DMS79 (cell line): ENCODE results near the gene ATR.
"Not testable (repeated sequence)": the region's sequence is repeated elsewhere in the genome, so short reads cannot be mapped to it uniquely, and the experiment has no call there.

Source experiments
- DNase-seq: peaks from one replicate; lab custom pipeline; 2025; lab: John Stamatoyannopoulos, UW

The ATR gene

GRCh38 chr3:142447852-142448823 lies 130.4 kb downstream of the ATR start, which contains the start of gene XRN1:
Gene XRN1 (minus strand): TSS chr3:142448037. CDS start chr3:142447944, 93 bp downstream.
- DNase-seq: peak; percentile 77

- no peak for DNase-seq
Observed at GRCh38 chr3:142447301-142447851, 131.2 kb downstream of the ATR start.

GRCh38 chr3:142445816-142446254 lies 132.7 kb downstream of the ATR start:
- DNase-seq: no peak

- no peak for DNase-seq
Observed at GRCh38 chr3:142444343-142444742, 134.2 kb downstream of the ATR start.

GRCh38 chr3:142443060-142443459 lies 135.5 kb downstream of the ATR start:
- DNase-seq: not testable (repeated sequence)

GRCh38 chr3:142439499-142440220 lies 138.9 kb downstream of the ATR start:
- DNase-seq: not testable (repeated sequence)

- DNase-seq: not testable (repeated sequence)
Observed at GRCh38 chr3:142438096-142438495, 140.4 kb downstream of the ATR start.

GRCh38 chr3:142436951-142437585 lies 141.5 kb downstream of the ATR start:
- no peak for DNase-seq

GRCh38 chr3:142434503-142434902 lies 144.0 kb downstream of the ATR start:
- no peak for DNase-seq

GRCh38 chr3:142433110-142433509 lies 145.4 kb downstream of the ATR start:
- no peak for DNase-seq

GRCh38 chr3:142429582-142429981 lies 149.0 kb downstream of the ATR start:
- no peak for DNase-seq

- DNase-seq: no peak
Observed at GRCh38 chr3:142424754-142425153, 153.8 kb downstream of the ATR start.

- DNase-seq: no peak
Observed at GRCh38 chr3:142418926-142419592, 159.5 kb downstream of the ATR start.

- DNase-seq: no peak
Observed at GRCh38 chr3:142417302-142417701, 161.2 kb downstream of the ATR start.

GRCh38 chr3:142400537-142400936 lies 178.0 kb downstream of the ATR start:
- not testable (repeated sequence) for DNase-seq
